GM23338 (cell line): ENCODE measurements around the gene PTPRN2.

Experiments
- CREB1 ChIP-seq: fragments of 250-450 bp; sonication (Bioruptor Pico); IDR thresholded peaks from 2 replicates; pipeline ENCODE4 v1.5.0; 2020; ENCODE audit warnings: low read depth, mild to moderate bottlenecking, moderate library complexity
- CTCF ChIP-seq, 2 experiments: fragments of 200-600 bp in 1 of 2; sonication (generic) in 1 of 2; conservative IDR thresholded peaks; 2 replicates each; pipeline versions ENCODE4 v1.5.1 to v1.6.1; 2016 to 2017; ENCODE audit warnings: antibody characterized with exemption in 2 of 2, low read depth in 2 of 2, mild to moderate bottlenecking in 2 of 2, moderate library complexity in 1 of 2
- EZH2 ChIP-seq: fragments of 200-600 bp; sonication (generic); IDR thresholded peaks from one replicate; pipeline ENCODE4 v1.8.0; 2017; ENCODE audit warnings: antibody characterized with exemption, mild to moderate bottlenecking, low read depth; ENCODE audit not compliant: unreplicated experiment
- EZH2phosphoT487 ChIP-seq: fragments of 200-600 bp; sonication (generic); IDR thresholded peaks from one replicate; pipeline ENCODE4 v1.8.1; 2018; ENCODE audit warnings: antibody characterized with exemption; ENCODE audit not compliant: unreplicated experiment
- JUNB ChIP-seq: IDR thresholded peaks from one replicate; pipeline ENCODE4 v1.6.1; 2016; ENCODE audit warnings: antibody characterized with exemption; ENCODE audit not compliant: unreplicated experiment
- NANOG ChIP-seq: IDR thresholded peaks from 2 replicates; pipeline ENCODE4 v1.6.1; 2016; ENCODE audit warnings: antibody characterized with exemption, borderline replicate concordance
- POLR2AphosphoS5 ChIP-seq: IDR thresholded peaks from 2 replicates; pipeline ENCODE4 v1.6.1; 2016; ENCODE audit warnings: antibody characterized with exemption, low read depth
- STAT1 ChIP-seq: IDR thresholded peaks from one replicate; pipeline ENCODE4 v1.6.1; 2016; ENCODE audit warnings: antibody characterized with exemption; ENCODE audit not compliant: unreplicated experiment
- ZNF114 ChIP-seq: fragments of 250-450 bp; sonication (Bioruptor Pico); IDR thresholded peaks from 2 replicates; pipeline ENCODE4 v1.5.0; 2020; ENCODE audit warnings: mild to moderate bottlenecking, moderate library complexity
- ZNF331 ChIP-seq: fragments of 250-450 bp; sonication (Bioruptor Pico); IDR thresholded peaks from 2 replicates; pipeline ENCODE4 v1.5.0; 2020; ENCODE audit warnings: low read depth, mild to moderate bottlenecking, moderate library complexity
- TF ChIP-seq, protein P1 (sequence below): IDR thresholded peaks from one replicate; pipeline ENCODE4 v1.6.1; 2018; ENCODE audit warnings: antibody characterized with exemption; ENCODE audit not compliant: unreplicated experiment
- TF ChIP-seq, protein P2 (sequence below): IDR thresholded peaks from 2 replicates; pipeline ENCODE4 v1.6.1; 2016; ENCODE audit warnings: antibody characterized with exemption
- TF ChIP-seq, protein P3 (sequence below): fragments of 250-450 bp; sonication (Bioruptor Pico); IDR thresholded peaks from 2 replicates; pipeline ENCODE4 v1.5.0; 2020; ENCODE audit warnings: mild to moderate bottlenecking, moderate library complexity

DNA sequence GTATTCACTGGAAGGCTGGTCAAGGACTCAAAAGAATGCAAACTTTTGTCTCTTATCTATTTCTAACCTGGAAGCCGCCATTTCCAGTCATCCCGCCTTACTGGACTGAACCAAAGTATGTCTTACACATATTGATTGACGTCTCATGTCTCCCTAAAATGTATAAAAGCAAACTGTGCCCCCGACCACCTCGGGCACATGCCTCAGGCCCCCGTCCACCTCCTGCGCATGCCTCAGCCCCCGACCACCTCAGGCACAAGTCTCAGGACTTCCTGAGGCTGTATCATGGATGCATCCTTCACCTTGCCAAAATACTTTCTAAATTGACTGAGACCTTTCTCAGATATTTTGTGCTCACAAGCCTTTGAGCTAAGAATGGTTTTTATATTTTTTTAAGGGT, 148.6 kb downstream of the PTPRN2 start:
- TF ChIP-seq CTCF (conservative IDR thresholded peaks at IDR 0.05; ENCODE audit: low read depth in 2 of 2) (no peak), EZH2 (no peak), CREB1 (CRISPR knock-in tag) (no peak), POLR2AphosphoS5 (no peak), JUNB (no peak), STAT1 (no peak), EZH2phosphoT487 (no peak), ZNF114 (CRISPR knock-in tag) (no peak), ZNF331 (CRISPR knock-in tag) (no peak), NANOG (no peak)
- TF ChIP-seq, protein P1, sequence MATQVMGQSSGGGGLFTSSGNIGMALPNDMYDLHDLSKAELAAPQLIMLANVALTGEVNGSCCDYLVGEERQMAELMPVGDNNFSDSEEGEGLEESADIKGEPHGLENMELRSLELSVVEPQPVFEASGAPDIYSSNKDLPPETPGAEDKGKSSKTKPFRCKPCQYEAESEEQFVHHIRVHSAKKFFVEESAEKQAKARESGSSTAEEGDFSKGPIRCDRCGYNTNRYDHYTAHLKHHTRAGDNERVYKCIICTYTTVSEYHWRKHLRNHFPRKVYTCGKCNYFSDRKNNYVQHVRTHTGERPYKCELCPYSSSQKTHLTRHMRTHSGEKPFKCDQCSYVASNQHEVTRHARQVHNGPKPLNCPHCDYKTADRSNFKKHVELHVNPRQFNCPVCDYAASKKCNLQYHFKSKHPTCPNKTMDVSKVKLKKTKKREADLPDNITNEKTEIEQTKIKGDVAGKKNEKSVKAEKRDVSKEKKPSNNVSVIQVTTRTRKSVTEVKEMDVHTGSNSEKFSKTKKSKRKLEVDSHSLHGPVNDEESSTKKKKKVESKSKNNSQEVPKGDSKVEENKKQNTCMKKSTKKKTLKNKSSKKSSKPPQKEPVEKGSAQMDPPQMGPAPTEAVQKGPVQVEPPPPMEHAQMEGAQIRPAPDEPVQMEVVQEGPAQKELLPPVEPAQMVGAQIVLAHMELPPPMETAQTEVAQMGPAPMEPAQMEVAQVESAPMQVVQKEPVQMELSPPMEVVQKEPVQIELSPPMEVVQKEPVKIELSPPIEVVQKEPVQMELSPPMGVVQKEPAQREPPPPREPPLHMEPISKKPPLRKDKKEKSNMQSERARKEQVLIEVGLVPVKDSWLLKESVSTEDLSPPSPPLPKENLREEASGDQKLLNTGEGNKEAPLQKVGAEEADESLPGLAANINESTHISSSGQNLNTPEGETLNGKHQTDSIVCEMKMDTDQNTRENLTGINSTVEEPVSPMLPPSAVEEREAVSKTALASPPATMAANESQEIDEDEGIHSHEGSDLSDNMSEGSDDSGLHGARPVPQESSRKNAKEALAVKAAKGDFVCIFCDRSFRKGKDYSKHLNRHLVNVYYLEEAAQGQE, result no peak
- TF ChIP-seq, protein P2, sequence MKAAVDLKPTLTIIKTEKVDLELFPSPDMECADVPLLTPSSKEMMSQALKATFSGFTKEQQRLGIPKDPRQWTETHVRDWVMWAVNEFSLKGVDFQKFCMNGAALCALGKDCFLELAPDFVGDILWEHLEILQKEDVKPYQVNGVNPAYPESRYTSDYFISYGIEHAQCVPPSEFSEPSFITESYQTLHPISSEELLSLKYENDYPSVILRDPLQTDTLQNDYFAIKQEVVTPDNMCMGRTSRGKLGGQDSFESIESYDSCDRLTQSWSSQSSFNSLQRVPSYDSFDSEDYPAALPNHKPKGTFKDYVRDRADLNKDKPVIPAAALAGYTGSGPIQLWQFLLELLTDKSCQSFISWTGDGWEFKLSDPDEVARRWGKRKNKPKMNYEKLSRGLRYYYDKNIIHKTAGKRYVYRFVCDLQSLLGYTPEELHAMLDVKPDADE, result no peak
- TF ChIP-seq, protein P3, sequence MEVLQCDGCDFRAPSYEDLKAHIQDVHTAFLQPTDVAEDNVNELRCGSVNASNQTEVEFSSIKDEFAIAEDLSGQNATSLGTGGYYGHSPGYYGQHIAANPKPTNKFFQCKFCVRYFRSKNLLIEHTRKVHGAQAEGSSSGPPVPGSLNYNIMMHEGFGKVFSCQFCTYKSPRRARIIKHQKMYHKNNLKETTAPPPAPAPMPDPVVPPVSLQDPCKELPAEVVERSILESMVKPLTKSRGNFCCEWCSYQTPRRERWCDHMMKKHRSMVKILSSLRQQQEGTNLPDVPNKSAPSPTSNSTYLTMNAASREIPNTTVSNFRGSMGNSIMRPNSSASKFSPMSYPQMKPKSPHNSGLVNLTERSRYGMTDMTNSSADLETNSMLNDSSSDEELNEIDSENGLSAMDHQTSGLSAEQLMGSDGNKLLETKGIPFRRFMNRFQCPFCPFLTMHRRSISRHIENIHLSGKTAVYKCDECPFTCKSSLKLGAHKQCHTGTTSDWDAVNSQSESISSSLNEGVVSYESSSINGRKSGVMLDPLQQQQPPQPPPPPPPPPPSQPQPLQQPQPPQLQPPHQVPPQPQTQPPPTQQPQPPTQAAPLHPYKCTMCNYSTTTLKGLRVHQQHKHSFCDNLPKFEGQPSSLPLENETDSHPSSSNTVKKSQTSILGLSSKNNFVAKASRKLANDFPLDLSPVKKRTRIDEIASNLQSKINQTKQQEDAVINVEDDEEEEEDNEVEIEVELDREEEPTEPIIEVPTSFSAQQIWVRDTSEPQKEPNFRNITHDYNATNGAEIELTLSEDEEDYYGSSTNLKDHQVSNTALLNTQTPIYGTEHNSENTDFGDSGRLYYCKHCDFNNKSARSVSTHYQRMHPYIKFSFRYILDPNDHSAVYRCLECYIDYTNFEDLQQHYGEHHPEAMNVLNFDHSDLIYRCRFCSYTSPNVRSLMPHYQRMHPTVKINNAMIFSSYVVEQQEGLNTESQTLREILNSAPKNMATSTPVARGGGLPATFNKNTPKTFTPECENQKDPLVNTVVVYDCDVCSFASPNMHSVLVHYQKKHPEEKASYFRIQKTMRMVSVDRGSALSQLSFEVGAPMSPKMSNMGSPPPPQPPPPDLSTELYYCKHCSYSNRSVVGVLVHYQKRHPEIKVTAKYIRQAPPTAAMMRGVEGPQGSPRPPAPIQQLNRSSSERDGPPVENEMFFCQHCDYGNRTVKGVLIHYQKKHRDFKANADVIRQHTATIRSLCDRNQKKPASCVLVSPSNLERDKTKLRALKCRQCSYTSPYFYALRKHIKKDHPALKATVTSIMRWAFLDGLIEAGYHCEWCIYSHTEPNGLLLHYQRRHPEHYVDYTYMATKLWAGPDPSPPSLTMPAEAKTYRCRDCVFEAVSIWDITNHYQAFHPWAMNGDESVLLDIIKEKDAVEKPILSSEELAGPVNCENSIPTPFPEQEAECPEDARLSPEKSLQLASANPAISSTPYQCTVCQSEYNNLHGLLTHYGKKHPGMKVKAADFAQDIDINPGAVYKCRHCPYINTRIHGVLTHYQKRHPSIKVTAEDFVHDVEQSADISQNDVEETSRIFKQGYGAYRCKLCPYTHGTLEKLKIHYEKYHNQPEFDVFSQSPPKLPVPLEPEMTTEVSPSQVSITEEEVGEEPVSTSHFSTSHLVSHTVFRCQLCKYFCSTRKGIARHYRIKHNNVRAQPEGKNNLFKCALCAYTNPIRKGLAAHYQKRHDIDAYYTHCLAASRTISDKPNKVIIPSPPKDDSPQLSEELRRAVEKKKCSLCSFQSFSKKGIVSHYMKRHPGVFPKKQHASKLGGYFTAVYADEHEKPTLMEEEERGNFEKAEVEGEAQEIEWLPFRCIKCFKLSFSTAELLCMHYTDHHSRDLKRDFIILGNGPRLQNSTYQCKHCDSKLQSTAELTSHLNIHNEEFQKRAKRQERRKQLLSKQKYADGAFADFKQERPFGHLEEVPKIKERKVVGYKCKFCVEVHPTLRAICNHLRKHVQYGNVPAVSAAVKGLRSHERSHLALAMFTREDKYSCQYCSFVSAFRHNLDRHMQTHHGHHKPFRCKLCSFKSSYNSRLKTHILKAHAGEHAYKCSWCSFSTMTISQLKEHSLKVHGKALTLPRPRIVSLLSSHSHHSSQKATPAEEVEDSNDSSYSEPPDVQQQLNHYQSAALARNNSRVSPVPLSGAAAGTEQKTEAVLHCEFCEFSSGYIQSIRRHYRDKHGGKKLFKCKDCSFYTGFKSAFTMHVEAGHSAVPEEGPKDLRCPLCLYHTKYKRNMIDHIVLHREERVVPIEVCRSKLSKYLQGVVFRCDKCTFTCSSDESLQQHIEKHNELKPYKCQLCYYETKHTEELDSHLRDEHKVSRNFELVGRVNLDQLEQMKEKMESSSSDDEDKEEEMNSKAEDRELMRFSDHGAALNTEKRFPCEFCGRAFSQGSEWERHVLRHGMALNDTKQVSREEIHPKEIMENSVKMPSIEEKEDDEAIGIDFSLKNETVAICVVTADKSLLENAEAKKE, result no peak
